GM12878 (cell line): ENCODE results near the gene TRABD2B. TPM values are rescaled to one million over a fixed set of nuclear protein-coding genes. Genes with fewer than 3 reads are reported as not detected.

Experiments used
- ATAC-seq: fragments of 200-7000 bp; cut with Tn5 transposase; 3 replicates; pipeline ENCODE4 v1.9.1; 2020; ENCODE audit warnings: mild to moderate bottlenecking, moderate library complexity
- BruUV-seq: library from RNA; stranded (reverse); fragments of 400-500 nt; replicated peaks from 2 replicates; lab custom pipeline; 2021; lab: Mats Ljungman, UMichigan
- CTCF ChIA-PET: fragments of 300-600 bp; sonication (Branson Sonifier 250); formaldehyde crosslinking; extraction: SDS; loops from one replicate; lab custom pipeline; 2021; ENCODE audit warnings: inconsistent platforms; lab: Yijun Ruan, JAX
- POLR2A ChIA-PET: fragments of 350-600 bp; formaldehyde crosslinking; extraction: SDS; loops from one replicate; lab custom pipeline; 2021; ENCODE audit warnings: inconsistent platforms; lab: Charles Lee
- RAD21 ChIA-PET: fragments of 300-600 bp; sonication (Branson Sonifier 250); formaldehyde crosslinking; loops from one replicate; lab custom pipeline; 2023; ENCODE audit warnings: antibody characterized with exemption; ENCODE audit not compliant: unreplicated experiment; lab: Charles Lee
- SMC1A ChIA-PET: fragments of 300-600 bp; sonication (Branson Sonifier 250); formaldehyde crosslinking; loops from one replicate; lab custom pipeline; 2023; ENCODE audit not compliant: unreplicated experiment, uncharacterized antibody; lab: Charles Lee
- DNase-seq: peaks from one replicate; pipeline ENCODE4 v3.0.0-alpha.2; 2011; ENCODE audit warnings: low read depth, low spot score
- FAIRE-seq: peaks from 3 replicates; lab custom pipeline; 2011; peaks lifted over from hg19 to GRCh38; lab: Jason Lieb, UNC
- H2AFZ ChIP-seq: 2 replicates; pipeline ENCODE4 v1.6.0; 2011; ENCODE audit warnings: low read depth, low read length, control low read depth; ENCODE audit not compliant: control insufficient read depth
- H3K27ac ChIP-seq: 2 replicates; pipeline ENCODE4 v1.5.1; 2011; ENCODE audit warnings: control low read depth; ENCODE audit not compliant: control insufficient read depth, insufficient read depth
- H3K27me3 ChIP-seq, 2 experiments: replicated peaks in 1 of 2; 2 replicates each; pipeline versions ENCODE4 v1.6.0 to v1.6.1; 2011; ENCODE audit warnings: low read length in 1 of 2; ENCODE audit not compliant: control insufficient read depth in 2 of 2, insufficient read depth in 2 of 2
- H3K36me3 ChIP-seq, 2 experiments: 2 replicates each; pipeline ENCODE4 v1.5.1; 2011; ENCODE audit warnings: low read length in 1 of 2; ENCODE audit not compliant: control insufficient read depth in 2 of 2, insufficient read depth in 2 of 2
- H3K4me1 ChIP-seq: 2 replicates; pipeline ENCODE4 v1.6.1; 2011; ENCODE audit warnings: mild to moderate bottlenecking, low read length, moderate library complexity, mixed read lengths; ENCODE audit not compliant: control insufficient read depth, insufficient read depth
- H3K4me2 ChIP-seq: 2 replicates; pipeline ENCODE4 v1.6.0; 2011; ENCODE audit warnings: control low read depth; ENCODE audit not compliant: control insufficient read depth, insufficient read depth
- H3K4me3 ChIP-seq: fragments of 200-600 bp; sonication (generic); 2 replicates; pipeline ENCODE4 v1.5.1; 2016
- H3K79me2 ChIP-seq: 2 replicates; pipeline ENCODE4 v1.6.0; 2011; ENCODE audit warnings: low read length; ENCODE audit not compliant: control insufficient read depth, insufficient read depth
- H3K9ac ChIP-seq: 2 replicates; pipeline ENCODE4 v1.8.0; 2011; ENCODE audit warnings: low read length, control low read depth, mixed read lengths; ENCODE audit not compliant: control insufficient read depth, insufficient read depth
- H3K9me3 ChIP-seq: replicated peaks from 3 replicates; pipeline ENCODE4 v1.5.1; 2011; ENCODE audit warnings: mild to moderate bottlenecking, low read length; ENCODE audit not compliant: control insufficient read depth, insufficient read depth
- H4K20me1 ChIP-seq: 2 replicates; pipeline ENCODE4 v1.6.0; 2011; ENCODE audit not compliant: control insufficient read depth, insufficient read depth
- CBX3 ChIP-seq: fragments of 200-600 bp; sonication (generic); IDR thresholded peaks from 2 replicates; pipeline ENCODE4 v1.6.1; 2016; ENCODE audit warnings: low read depth, borderline replicate concordance
- HCFC1 ChIP-seq: fragments of 150-350 bp; IDR thresholded peaks from 2 replicates; pipeline ENCODE4 v1.6.1; 2014; ENCODE audit warnings: low read length
- IKZF2 ChIP-seq, 2 experiments: fragments of 450-650 bp; IDR thresholded peaks; 2 replicates each; pipeline ENCODE4 v1.6.1; 2017; ENCODE audit warnings: mild to moderate bottlenecking in 2 of 2, moderate library complexity in 2 of 2
- KLF5 ChIP-seq: fragments of 450-650 bp; IDR thresholded peaks from 2 replicates; pipeline ENCODE4 v1.6.1; 2014; ENCODE audit warnings: mild to moderate bottlenecking; ENCODE audit not compliant: partially characterized antibody
- MEF2A ChIP-seq: IDR thresholded peaks from 2 replicates; pipeline ENCODE4 v1.6.1; 2011; ENCODE audit warnings: low read depth, mild to moderate bottlenecking, low read length, moderate library complexity; ENCODE audit not compliant: insufficient read depth
- RBBP5 ChIP-seq: fragments of 200-600 bp; sonication (generic); conservative IDR thresholded peaks from 2 replicates; pipeline ENCODE4 v1.6.1; 2016
- STAT1 ChIP-seq: fragments of 450-650 bp; conservative IDR thresholded peaks from 2 replicates; pipeline ENCODE4 v1.6.1; 2014; ENCODE audit warnings: antibody characterized with exemption, mild to moderate bottlenecking
- TBL1XR1 ChIP-seq: IDR thresholded peaks from 2 replicates; pipeline ENCODE4 v1.6.1; 2012; ENCODE audit warnings: low read depth, low read length, improper control_type of control experiment
- ZNF622 ChIP-seq: fragments of 450-650 bp; IDR thresholded peaks from 2 replicates; pipeline ENCODE4 v1.6.1; 2017; ENCODE audit warnings: mild to moderate bottlenecking, inconsistent platforms
- WGBS: methylation state at CpG from one replicate; pipeline ENCODE4 v1.1.6; 2016; ENCODE audit warnings: low lambda C conversion rate; ENCODE audit not compliant: insufficient replicate concordance, insufficient coverage; ENCODE audit errors: missing lambda C conversion rate; 5-methylcytosine and 5-hydroxymethylcytosine counted together
- in situ Hi-C: fragments of 300-500 bp; cut with MboI; formaldehyde crosslinking; loops from 9 replicates; pipeline ENCODE4 v1.14.3; 2018; ENCODE audit warnings: mixed read lengths
- intact Hi-C: fragments of 100-400 bp; cut with micrococcal nuclease; formaldehyde crosslinking; loops from one replicate; pipeline ENCODE4 v1.14.2; 2022; ENCODE audit not compliant: unreplicated experiment
- polyA plus RNA-seq, 11 experiments: library from polyadenylated mRNA; depleted of rRNA in 4 of 11; unstranded in 6 of 11; stranded (reverse) in 5 of 11; fragments of >200 nt; fragmentation: Nextera tagmentation in 4 of 11; fragmentation: Illumina TruSeq in 1 of 11; extraction: Ambion mirVana in 4 of 11; extraction: Trizol in 1 of 11; gene quantifications; 1 replicate in 1 of 11; 2 replicates in 10 of 11; pipeline versions ENCODE4 v1.2.1 to v1.2.3, GENCODE V29; 2011 to 2016; ENCODE audit warnings: inconsistent platforms in 2 of 11, missing spikeins in 2 of 11, low read depth in 1 of 11
- total RNA-seq, 4 experiments: library from RNA; depleted of rRNA in 3 of 4; stranded (reverse); fragments of >200 nt in 3 of 4; fragmentation: Illumina TruSeq in 1 of 4; extraction: Trizol in 1 of 4; gene quantifications; 2 replicates each; pipeline versions ENCODE4 v1.2.1 to v1.2.3, GENCODE V29; 2013 to 2021
- TF ChIP-seq, protein P1 (sequence below): fragments of 450-650 bp; formaldehyde crosslinking; IDR thresholded peaks from 2 replicates; pipeline ENCODE4 v1.4.0; 2020; ENCODE audit warnings: mild to moderate bottlenecking, moderate library complexity
- TF ChIP-seq, protein P2 (sequence below): IDR thresholded peaks from 2 replicates; pipeline ENCODE4 v1.6.1; 2011; ENCODE audit warnings: low read depth, low read length, improper control_type of control experiment, borderline replicate concordance
- TF ChIP-seq, protein P3 (sequence below): fragments of 450-650 bp; conservative IDR thresholded peaks from 2 replicates; pipeline ENCODE4 v1.6.1; 2017; ENCODE audit warnings: mild to moderate bottlenecking, moderate library complexity

Gene TRABD2B
- total and polyA plus RNA-seq, 10 of the 15 experiments (the other 5 are each of a cell fraction or from before 2014, with no cell fraction given) = not detected

DNA sequence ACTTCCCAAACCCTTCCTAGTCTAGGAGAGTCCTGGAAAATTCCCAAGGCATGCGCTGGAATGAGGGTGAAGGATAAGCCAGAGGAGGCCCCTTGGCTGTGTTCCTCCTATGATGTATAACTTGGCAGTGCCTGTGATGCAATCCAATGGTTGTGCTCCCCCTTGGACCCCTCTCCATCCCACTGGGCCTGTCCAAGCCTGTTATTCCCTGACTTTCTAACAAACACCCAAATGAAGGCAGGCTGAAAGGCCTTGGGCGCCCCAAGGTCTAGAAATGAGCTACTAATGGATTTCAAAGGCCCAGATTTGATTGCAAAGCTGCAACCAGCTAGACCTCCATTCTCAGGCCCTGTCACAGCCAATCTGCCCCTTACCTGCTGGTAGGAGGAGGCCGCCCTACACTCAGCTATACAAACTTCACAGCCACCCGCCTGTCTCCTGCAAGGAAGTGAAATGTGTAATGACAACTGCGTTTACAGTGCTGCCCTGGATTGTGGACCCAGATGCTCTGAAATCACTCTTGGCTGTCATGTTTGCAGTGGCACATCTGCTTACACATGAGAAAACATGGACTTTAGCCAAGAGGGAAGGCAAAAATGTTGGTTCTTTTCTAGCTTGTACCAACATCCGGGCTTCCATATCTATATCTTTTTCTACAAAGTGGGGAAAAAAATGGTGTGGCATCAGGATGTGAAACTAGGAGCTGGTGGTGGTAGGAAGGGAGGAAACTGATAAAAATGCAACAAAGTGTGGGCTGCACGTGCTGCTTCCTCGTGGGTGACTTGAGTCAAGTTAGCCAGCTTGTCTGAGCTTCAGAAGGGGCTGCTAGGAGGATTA is 130.4 kb downstream of the TRABD2B start:
- in situ Hi-C loops = no loop called here

More for the DNA sequence above, 130.4 kb downstream of the TRABD2B start:
- no peaks in the 10 kb centered on the region for H3K4me1 ChIP-seq
- no peaks in the 10 kb centered on the region for H3K79me2 ChIP-seq
- H3K9ac ChIP-seq = no peak overlapping the region
- TF ChIP-seq, protein P1, sequence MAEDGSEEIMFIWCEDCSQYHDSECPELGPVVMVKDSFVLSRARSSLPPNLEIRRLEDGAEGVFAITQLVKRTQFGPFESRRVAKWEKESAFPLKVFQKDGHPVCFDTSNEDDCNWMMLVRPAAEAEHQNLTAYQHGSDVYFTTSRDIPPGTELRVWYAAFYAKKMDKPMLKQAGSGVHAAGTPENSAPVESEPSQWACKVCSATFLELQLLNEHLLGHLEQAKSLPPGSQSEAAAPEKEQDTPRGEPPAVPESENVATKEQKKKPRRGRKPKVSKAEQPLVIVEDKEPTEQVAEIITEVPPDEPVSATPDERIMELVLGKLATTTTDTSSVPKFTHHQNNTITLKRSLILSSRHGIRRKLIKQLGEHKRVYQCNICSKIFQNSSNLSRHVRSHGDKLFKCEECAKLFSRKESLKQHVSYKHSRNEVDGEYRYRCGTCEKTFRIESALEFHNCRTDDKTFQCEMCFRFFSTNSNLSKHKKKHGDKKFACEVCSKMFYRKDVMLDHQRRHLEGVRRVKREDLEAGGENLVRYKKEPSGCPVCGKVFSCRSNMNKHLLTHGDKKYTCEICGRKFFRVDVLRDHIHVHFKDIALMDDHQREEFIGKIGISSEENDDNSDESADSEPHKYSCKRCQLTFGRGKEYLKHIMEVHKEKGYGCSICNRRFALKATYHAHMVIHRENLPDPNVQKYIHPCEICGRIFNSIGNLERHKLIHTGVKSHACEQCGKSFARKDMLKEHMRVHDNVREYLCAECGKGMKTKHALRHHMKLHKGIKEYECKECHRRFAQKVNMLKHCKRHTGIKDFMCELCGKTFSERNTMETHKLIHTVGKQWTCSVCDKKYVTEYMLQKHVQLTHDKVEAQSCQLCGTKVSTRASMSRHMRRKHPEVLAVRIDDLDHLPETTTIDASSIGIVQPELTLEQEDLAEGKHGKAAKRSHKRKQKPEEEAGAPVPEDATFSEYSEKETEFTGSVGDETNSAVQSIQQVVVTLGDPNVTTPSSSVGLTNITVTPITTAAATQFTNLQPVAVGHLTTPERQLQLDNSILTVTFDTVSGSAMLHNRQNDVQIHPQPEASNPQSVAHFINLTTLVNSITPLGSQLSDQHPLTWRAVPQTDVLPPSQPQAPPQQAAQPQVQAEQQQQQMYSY (CRISPR knock-in tag) = no peak
- TF ChIP-seq HCFC1 = no peak
- TF ChIP-seq, protein P2, sequence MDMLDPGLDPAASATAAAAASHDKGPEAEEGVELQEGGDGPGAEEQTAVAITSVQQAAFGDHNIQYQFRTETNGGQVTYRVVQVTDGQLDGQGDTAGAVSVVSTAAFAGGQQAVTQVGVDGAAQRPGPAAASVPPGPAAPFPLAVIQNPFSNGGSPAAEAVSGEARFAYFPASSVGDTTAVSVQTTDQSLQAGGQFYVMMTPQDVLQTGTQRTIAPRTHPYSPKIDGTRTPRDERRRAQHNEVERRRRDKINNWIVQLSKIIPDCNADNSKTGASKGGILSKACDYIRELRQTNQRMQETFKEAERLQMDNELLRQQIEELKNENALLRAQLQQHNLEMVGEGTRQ = no peak
- TF ChIP-seq, protein P3, sequence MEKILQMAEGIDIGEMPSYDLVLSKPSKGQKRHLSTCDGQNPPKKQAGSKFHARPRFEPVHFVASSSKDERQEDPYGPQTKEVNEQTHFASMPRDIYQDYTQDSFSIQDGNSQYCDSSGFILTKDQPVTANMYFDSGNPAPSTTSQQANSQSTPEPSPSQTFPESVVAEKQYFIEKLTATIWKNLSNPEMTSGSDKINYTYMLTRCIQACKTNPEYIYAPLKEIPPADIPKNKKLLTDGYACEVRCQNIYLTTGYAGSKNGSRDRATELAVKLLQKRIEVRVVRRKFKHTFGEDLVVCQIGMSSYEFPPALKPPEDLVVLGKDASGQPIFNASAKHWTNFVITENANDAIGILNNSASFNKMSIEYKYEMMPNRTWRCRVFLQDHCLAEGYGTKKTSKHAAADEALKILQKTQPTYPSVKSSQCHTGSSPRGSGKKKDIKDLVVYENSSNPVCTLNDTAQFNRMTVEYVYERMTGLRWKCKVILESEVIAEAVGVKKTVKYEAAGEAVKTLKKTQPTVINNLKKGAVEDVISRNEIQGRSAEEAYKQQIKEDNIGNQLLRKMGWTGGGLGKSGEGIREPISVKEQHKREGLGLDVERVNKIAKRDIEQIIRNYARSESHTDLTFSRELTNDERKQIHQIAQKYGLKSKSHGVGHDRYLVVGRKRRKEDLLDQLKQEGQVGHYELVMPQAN = no peak
- TF ChIP-seq ZNF622 = no peak
- TF ChIP-seq TBL1XR1 = no peak
- no peak for TF ChIP-seq MEF2A
- TF ChIP-seq STAT1 = no peak
- no peak for TF ChIP-seq RBBP5
- no peak for TF ChIP-seq CBX3
- no peak for TF ChIP-seq KLF5
- no peak for TF ChIP-seq IKZF2 (IDR thresholded peaks at IDR 0.05)
- H3K27me3 ChIP-seq = no peaks in the 10 kb centered on the region
- no peak overlapping the region for H3K4me2 ChIP-seq
- H3K36me3 ChIP-seq = no peaks in the 10 kb centered on the region
- RAD21 ChIA-PET = no interaction called here
- no TSS peak for BruUV-seq
- intact Hi-C loops = no loop called here
- H4K20me1 ChIP-seq = no peaks in the 10 kb centered on the region; the same call in 1 of the 2 replicates
- no peak for DNase-seq
- no peak for FAIRE-seq
- no peak overlapping the region for H3K27ac ChIP-seq
- CTCF ChIA-PET = no interaction called here
- H3K9me3 ChIP-seq = no peaks in the 10 kb centered on the region
- SMC1A ChIA-PET = no interaction called here
- no peak overlapping the region for H3K4me3 ChIP-seq
- POLR2A ChIA-PET = no interaction called here
- H2AFZ ChIP-seq = no peak overlapping the region
- WGBS = 23% methylated on average over 8 of the region's 8 CpGs
- ATAC-seq = no peak
